DMS53 treated with DMSO at 0.1 percent for 48 hours (cell line): Measurements from ENCODE around the gene MAP1LC3B.

Source experiments
- DNase-seq: peaks from one replicate; lab custom pipeline; 2025; ENCODE audit not compliant: unreplicated experiment; lab: John Stamatoyannopoulos, UW

Gene MAP1LC3B

GRCh38 chr16:87409153-87409552 is 17.0 kb downstream of the MAP1LC3B start:
- DNase-seq: no peak

- no peak for DNase-seq
Measured at GRCh38 chr16:87409781-87410180, 17.6 kb downstream of the MAP1LC3B start.

GRCh38 chr16:87410530-87410929 is 18.4 kb downstream of the MAP1LC3B start:
- no peak for DNase-seq

- DNase-seq: no peak
Measured at GRCh38 chr16:87410968-87411367, 18.8 kb downstream of the MAP1LC3B start.

- no peak for DNase-seq
Measured at GRCh38 chr16:87411375-87412271, 19.5 kb downstream of the MAP1LC3B start.

- no peak for DNase-seq
Measured at GRCh38 chr16:87412371-87412995, 20.3 kb downstream of the MAP1LC3B start.

- DNase-seq: no peak
Measured at GRCh38 chr16:87412996-87413421, 20.9 kb downstream of the MAP1LC3B start.

GRCh38 chr16:87414251-87414680 is 22.1 kb downstream of the MAP1LC3B start:
- no peak for DNase-seq

GRCh38 chr16:87415441-87415840 is 23.3 kb downstream of the MAP1LC3B start:
- DNase-seq: no peak

GRCh38 chr16:87416826-87417527 is 24.8 kb downstream of the MAP1LC3B start:
- DNase-seq: no peak

GRCh38 chr16:87417528-87417910 is 25.4 kb downstream of the MAP1LC3B start:
- no peak for DNase-seq

- DNase-seq: no peak
Measured at GRCh38 chr16:87418216-87418615, 26.1 kb downstream of the MAP1LC3B start.

GRCh38 chr16:87418644-87419043 is 26.5 kb downstream of the MAP1LC3B start:
- no peak for DNase-seq

- no peak for DNase-seq
Measured at GRCh38 chr16:87420026-87421002, 28.2 kb downstream of the MAP1LC3B start.

- no peak for DNase-seq
Measured at GRCh38 chr16:87421003-87421912, 29.1 kb downstream of the MAP1LC3B start.

- DNase-seq: no peak
Measured at GRCh38 chr16:87422106-87422505, 30.0 kb downstream of the MAP1LC3B start.

- DNase-seq: no peak
Measured at GRCh38 chr16:87423429-87423828, 31.3 kb downstream of the MAP1LC3B start.

GRCh38 chr16:87424266-87424665 is 32.1 kb downstream of the MAP1LC3B start:
- no peak for DNase-seq

GRCh38 chr16:87425941-87426340 is 33.8 kb downstream of the MAP1LC3B start:
- no peak for DNase-seq
